ENCODE data around the gene LYST.

Gene LYST

GRCh38 chr1:235697508-235697907 lies 169.2 kb downstream of the LYST start:
- H3K79me2 ChIP-seq (ENCODE audit: low read length): no peaks in the 10 kb centered on the region
- no peak overlapping the region for H3K4me3 ChIP-seq (ENCODE audit: low read length)
- no peak overlapping the region for H3K4me2 ChIP-seq (ENCODE audit: low read depth, low read length)
- H3K9ac ChIP-seq (ENCODE audit: low read length): no peak overlapping the region
- no peaks in the 10 kb centered on the region for H3F3A ChIP-seq (ENCODE audit: insufficient read depth, low read length)
- H3K27ac ChIP-seq (ENCODE audit: low read length): no peak overlapping the region
- no peak overlapping the region for H2AFZ ChIP-seq (ENCODE audit: low read length)
- H3K9me2 ChIP-seq (replicated peaks; ENCODE audit: insufficient read depth, low read length): no peaks in the 10 kb centered on the region
- H4K20me1 ChIP-seq (ENCODE audit: insufficient read depth, low read length): no peaks in the 10 kb centered on the region
- TF ChIP-seq CTCF (IDR thresholded peaks at IDR 0.05; ENCODE audit: low read length) (no peak), EZH2 (optimal IDR thresholded peaks at IDR 0.05; ENCODE audit: low read depth, low read length) (no peak), EZH2phosphoT487 (IDR thresholded peaks at IDR 0.05; ENCODE audit: low read length) (no peak)
- H3K27me3 ChIP-seq (replicated peaks; ENCODE audit: insufficient read depth, low read length): no peaks in the 10 kb centered on the region
- H3K4me1 ChIP-seq (ENCODE audit: low read length): no peaks in the 10 kb centered on the region
- no peaks in the 10 kb centered on the region for H3K36me3 ChIP-seq (replicated peaks; ENCODE audit: insufficient read depth, low read length)
- no peaks in the 10 kb centered on the region for H3K9me3 ChIP-seq (replicated peaks; ENCODE audit: insufficient read depth, low read length)
- DNase-seq: no peak

DNA sequence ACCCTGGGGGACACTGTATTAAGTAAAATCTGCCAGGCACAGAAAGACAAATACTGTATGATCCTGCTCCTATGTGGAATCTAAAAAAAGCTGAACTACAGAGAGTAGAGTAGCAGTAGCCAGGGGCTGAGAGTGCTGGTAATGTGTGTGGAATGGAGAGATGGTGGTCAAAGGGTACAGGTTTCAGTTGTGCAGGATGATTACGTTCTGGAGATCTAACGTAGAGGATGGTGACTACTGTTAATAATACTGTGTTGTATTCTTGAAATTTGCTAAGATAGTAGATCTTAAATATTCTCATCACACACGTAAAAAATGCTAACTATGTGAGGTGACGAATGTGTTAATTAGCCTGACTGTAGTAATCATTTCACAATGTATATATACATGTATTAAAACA lies 177.3 kb downstream of the LYST start:
- Histone ChIP-seq H3K9me3 (replicated peaks; ENCODE audit: insufficient read depth, low read length) (no peaks in the 10 kb centered on the region), H3K9me2 (replicated peaks; ENCODE audit: insufficient read depth, low read length) (no peaks in the 10 kb centered on the region), H4K20me1 (ENCODE audit: insufficient read depth, low read length) (no peaks in the 10 kb centered on the region), H3K4me3 (ENCODE audit: low read length) (no peak overlapping the region), H3K36me3 (replicated peaks; ENCODE audit: insufficient read depth, low read length) (no peaks in the 10 kb centered on the region), H3K9ac (ENCODE audit: low read length) (no peak overlapping the region), H3K4me1 (ENCODE audit: low read length) (no peaks in the 10 kb centered on the region), H3K79me2 (ENCODE audit: low read length) (no peaks in the 10 kb centered on the region), H2AFZ (ENCODE audit: low read length) (no peak overlapping the region), H3F3A (ENCODE audit: insufficient read depth, low read length) (no peaks in the 10 kb centered on the region), H3K4me2 (ENCODE audit: low read depth, low read length) (no peak overlapping the region), H3K27me3 (replicated peaks; ENCODE audit: insufficient read depth, low read length) (no peaks in the 10 kb centered on the region), H3K27ac (ENCODE audit: low read length) (no peak overlapping the region)
- no peak for DNase-seq
- TF ChIP-seq EZH2 (optimal IDR thresholded peaks at IDR 0.05; ENCODE audit: low read depth, low read length): no peak
- TF ChIP-seq EZH2phosphoT487 (IDR thresholded peaks at IDR 0.05; ENCODE audit: low read length): no peak
- no peak for TF ChIP-seq CTCF (IDR thresholded peaks at IDR 0.05; ENCODE audit: low read length)

DNA sequence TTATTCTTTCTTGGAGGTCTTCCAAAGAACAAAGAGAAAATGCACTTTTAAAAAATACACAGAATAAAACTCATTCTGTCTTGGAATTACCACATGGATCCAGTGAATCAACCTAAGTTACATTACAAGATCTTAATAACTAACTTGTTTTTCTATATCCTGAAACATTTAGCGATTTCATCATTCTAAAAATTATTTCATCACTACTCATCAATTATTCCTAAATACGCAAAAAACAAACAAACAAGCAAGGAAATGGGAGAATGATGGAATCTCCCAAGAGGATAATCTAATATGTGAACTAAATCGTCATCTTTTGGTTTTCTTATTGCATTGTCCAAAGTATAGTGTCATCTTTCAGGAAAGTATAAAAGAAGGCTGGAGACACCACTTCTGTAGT lies 178.6 kb downstream of the LYST start:
- H3K4me1 ChIP-seq (ENCODE audit: low read length): no peaks in the 10 kb centered on the region
- no peak for TF ChIP-seq EZH2 (optimal IDR thresholded peaks at IDR 0.05; ENCODE audit: low read depth, low read length)
- TF ChIP-seq EZH2phosphoT487 (IDR thresholded peaks at IDR 0.05; ENCODE audit: low read length): no peak
- no peak for TF ChIP-seq CTCF (IDR thresholded peaks at IDR 0.05; ENCODE audit: low read length)
- DNase-seq: no peak
- H3K27me3 ChIP-seq (replicated peaks; ENCODE audit: insufficient read depth, low read length): no peaks in the 10 kb centered on the region
- H3K9ac ChIP-seq (ENCODE audit: low read length): no peak overlapping the region
- H3F3A ChIP-seq (ENCODE audit: insufficient read depth, low read length): no peaks in the 10 kb centered on the region
- no peak overlapping the region for H3K27ac ChIP-seq (ENCODE audit: low read length)
- no peaks in the 10 kb centered on the region for H4K20me1 ChIP-seq (ENCODE audit: insufficient read depth, low read length)
- no peaks in the 10 kb centered on the region for H3K79me2 ChIP-seq (ENCODE audit: low read length)
- no peak overlapping the region for H2AFZ ChIP-seq (ENCODE audit: low read length)
- H3K4me2 ChIP-seq (ENCODE audit: low read depth, low read length): no peak overlapping the region
- no peaks in the 10 kb centered on the region for H3K36me3 ChIP-seq (replicated peaks; ENCODE audit: insufficient read depth, low read length)
- no peaks in the 10 kb centered on the region for H3K9me2 ChIP-seq (replicated peaks; ENCODE audit: insufficient read depth, low read length)
- no peaks in the 10 kb centered on the region for H3K9me3 ChIP-seq (replicated peaks; ENCODE audit: insufficient read depth, low read length)
- H3K4me3 ChIP-seq (ENCODE audit: low read length): no peak overlapping the region

Data from MM.1S (cell line).